ENCODE results near the gene BFAR. TPM values are rescaled to one million over a fixed set of nuclear protein-coding genes. Genes with fewer than 3 reads are reported as not detected.
"Not testable (repeated sequence)": the region's sequence is repeated elsewhere in the genome, so short reads cannot be mapped to it uniquely, and the experiment has no call there.

Gene BFAR
- polyA plus RNA-seq, 1 donor (not counting 4 experiments of a cell fraction or from before 2014, with no cell fraction given), result 92.3 TPM

DNA sequence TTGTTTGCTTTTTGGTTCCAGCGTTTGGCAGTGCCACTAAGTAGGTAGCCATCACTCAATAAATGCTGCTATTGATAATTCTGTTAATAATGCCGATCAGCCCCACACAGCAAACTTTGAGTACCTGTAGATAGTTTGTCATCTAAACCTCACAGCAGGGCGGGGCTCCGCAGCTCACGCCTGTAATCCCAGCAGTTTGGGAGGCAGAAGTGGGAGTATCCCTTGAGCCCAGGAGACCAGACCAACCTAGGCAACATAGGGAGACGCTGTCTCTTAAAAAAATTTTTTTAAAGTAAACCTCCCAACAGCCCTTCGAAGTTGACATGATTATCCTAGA lies 1.6 kb downstream of the BFAR start:
- FAIRE-seq (no peak), DNase-seq (ENCODE audit: low read depth, low spot score) (no peak)
- TF ChIP-seq EZH2 (IDR thresholded peaks at IDR 0.05; ENCODE audit: low read length), result no peak
- TF ChIP-seq, protein P1, sequence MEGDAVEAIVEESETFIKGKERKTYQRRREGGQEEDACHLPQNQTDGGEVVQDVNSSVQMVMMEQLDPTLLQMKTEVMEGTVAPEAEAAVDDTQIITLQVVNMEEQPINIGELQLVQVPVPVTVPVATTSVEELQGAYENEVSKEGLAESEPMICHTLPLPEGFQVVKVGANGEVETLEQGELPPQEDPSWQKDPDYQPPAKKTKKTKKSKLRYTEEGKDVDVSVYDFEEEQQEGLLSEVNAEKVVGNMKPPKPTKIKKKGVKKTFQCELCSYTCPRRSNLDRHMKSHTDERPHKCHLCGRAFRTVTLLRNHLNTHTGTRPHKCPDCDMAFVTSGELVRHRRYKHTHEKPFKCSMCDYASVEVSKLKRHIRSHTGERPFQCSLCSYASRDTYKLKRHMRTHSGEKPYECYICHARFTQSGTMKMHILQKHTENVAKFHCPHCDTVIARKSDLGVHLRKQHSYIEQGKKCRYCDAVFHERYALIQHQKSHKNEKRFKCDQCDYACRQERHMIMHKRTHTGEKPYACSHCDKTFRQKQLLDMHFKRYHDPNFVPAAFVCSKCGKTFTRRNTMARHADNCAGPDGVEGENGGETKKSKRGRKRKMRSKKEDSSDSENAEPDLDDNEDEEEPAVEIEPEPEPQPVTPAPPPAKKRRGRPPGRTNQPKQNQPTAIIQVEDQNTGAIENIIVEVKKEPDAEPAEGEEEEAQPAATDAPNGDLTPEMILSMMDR (optimal IDR thresholded peaks at IDR 0.05 in 1 of 3, IDR thresholded peaks at IDR 0.05 in 1 of 3, conservative IDR thresholded peaks at IDR 0.05 in 1 of 3; ENCODE audit: extremely low read depth in 1 of 3, insufficient read depth in 2 of 3, low read length in 3 of 3), result no peak
- no peaks in the 10 kb centered on the region for H3K9me3 ChIP-seq (ENCODE audit: control insufficient read depth, low read depth, low read length)
- peak overlapping the region; percentile 99 for H3K9ac ChIP-seq (ENCODE audit: control insufficient read depth, extremely low read depth, insufficient read depth, low read length)
- peak overlapping the region; percentile 97 for H3K27ac ChIP-seq (ENCODE audit: control insufficient read depth, insufficient read depth, low read length)
- no peak overlapping the region for H2AFZ ChIP-seq (ENCODE audit: control insufficient read depth, low read length)
- H3K4me1 ChIP-seq (ENCODE audit: control insufficient read depth, extremely low read depth, insufficient read depth, low read length), result peaks cover 40% of the 10 kb centered on the region
- H3K79me2 ChIP-seq (ENCODE audit: control insufficient read depth, insufficient read depth, low read length), result peaks cover 64% of the 10 kb centered on the region
- H3K27me3 ChIP-seq (ENCODE audit: control insufficient read depth, extremely low read depth, insufficient read depth, low read length), result no peaks in the 10 kb centered on the region
- peaks cover 9 to 15% of the 10 kb centered on the region in 2 experiments for H3K36me3 ChIP-seq (ENCODE audit: control insufficient read depth in 2 of 2, extremely low read depth in 1 of 2, insufficient read depth in 2 of 2, low read length in 2 of 2)
- dilution Hi-C loops (cut with MboI; ENCODE audit: extremely low pct_ligation_motif_present, low sequenced_read_pairs), result no loop called here
- H4K20me1 ChIP-seq (ENCODE audit: control insufficient read depth, extremely low read depth, insufficient read depth, low read length), result no peaks in the 10 kb centered on the region
- peak overlapping the region; percentile 95 to 96 (median 95) for H3K4me3 ChIP-seq (ENCODE audit: control insufficient read depth in 2 of 3, extremely low read depth in 1 of 3, insufficient read depth in 2 of 3, low read depth in 1 of 3, low read length in 3 of 3)
- peak overlapping the region; percentile 92 for H3K4me2 ChIP-seq (ENCODE audit: control insufficient read depth, extremely low read depth, insufficient read depth, low read depth, low read length)
- no peaks in the 10 kb centered on the region for H3K9me1 ChIP-seq (ENCODE audit: control insufficient read depth, extremely low read depth, insufficient read depth, low read length)

DNA sequence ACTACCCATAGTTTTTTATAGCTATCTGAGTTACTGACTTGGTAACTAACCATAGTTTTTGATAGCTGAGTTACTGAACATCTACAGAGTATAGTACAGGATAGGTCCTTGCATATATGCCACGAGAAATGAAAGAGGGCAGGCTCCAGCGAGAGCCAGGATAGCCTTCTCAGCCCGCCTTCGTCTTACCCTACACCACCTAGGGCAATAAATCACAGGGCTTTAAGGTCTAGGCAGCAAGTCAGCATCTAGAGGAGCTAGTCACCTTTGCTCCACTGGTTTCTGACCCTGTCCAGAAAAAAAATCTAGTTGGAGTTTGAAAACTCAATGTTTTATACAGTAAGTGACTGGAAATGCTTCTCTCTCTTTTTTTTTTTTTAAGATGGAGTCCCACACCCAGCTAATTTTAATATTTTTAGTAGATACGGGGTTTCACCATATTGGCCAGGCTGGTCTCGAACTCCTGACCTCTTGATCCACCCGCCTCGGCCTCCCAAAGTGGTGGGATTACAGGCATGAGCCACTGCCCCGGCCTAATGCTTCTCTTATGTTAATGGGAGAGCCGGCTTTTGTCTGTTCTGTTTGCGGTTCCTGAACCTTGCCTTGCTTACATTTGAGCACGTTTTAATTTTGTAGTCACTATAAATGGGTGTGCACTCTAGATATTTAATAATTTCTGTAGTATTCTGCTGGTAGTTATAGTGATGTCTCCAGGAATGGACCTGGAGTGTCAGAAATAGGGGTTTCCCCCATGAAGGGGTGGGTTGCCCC lies 2.8 kb downstream of the BFAR start:
- Histone ChIP-seq H3K27me3 (ENCODE audit: control insufficient read depth, extremely low read depth, insufficient read depth, low read length) (no peaks in the 10 kb centered on the region), H3K9me3 (ENCODE audit: control insufficient read depth, low read depth, low read length) (no peaks in the 10 kb centered on the region), H4K20me1 (ENCODE audit: control insufficient read depth, extremely low read depth, insufficient read depth, low read length) (no peaks in the 10 kb centered on the region), H3K36me3 (ENCODE audit: control insufficient read depth in 2 of 2, extremely low read depth in 1 of 2, insufficient read depth in 2 of 2, low read length in 2 of 2) (peaks cover 11 to 15% of the 10 kb centered on the region in 2 experiments), H2AFZ (ENCODE audit: control insufficient read depth, low read length) (no peak overlapping the region), H3K9me1 (ENCODE audit: control insufficient read depth, extremely low read depth, insufficient read depth, low read length) (no peaks in the 10 kb centered on the region), H3K9ac (ENCODE audit: control insufficient read depth, extremely low read depth, insufficient read depth, low read length) (peak overlapping the region; percentile 62), H3K27ac (ENCODE audit: control insufficient read depth, insufficient read depth, low read length) (peak overlapping the region; percentile 97), H3K4me2 (ENCODE audit: control insufficient read depth, extremely low read depth, insufficient read depth, low read depth, low read length) (peak overlapping the region; percentile 55), H3K79me2 (ENCODE audit: control insufficient read depth, insufficient read depth, low read length) (peaks cover 69% of the 10 kb centered on the region), H3K4me3 (ENCODE audit: control insufficient read depth in 2 of 3, extremely low read depth in 1 of 3, insufficient read depth in 2 of 3, low read depth in 1 of 3, low read length in 3 of 3) (no peak overlapping the region), H3K4me1 (ENCODE audit: control insufficient read depth, extremely low read depth, insufficient read depth, low read length) (peaks cover 43% of the 10 kb centered on the region)
- FAIRE-seq, result no peak
- TF ChIP-seq EZH2 (IDR thresholded peaks at IDR 0.05; ENCODE audit: low read length), result no peak
- TF ChIP-seq, protein P1 (optimal IDR thresholded peaks at IDR 0.05 in 1 of 3, IDR thresholded peaks at IDR 0.05 in 1 of 3, conservative IDR thresholded peaks at IDR 0.05 in 1 of 3; ENCODE audit: extremely low read depth in 1 of 3, insufficient read depth in 2 of 3, low read length in 3 of 3), result no peak
- no peak for DNase-seq (ENCODE audit: low read depth, low spot score)
- dilution Hi-C loops (cut with MboI; ENCODE audit: extremely low pct_ligation_motif_present, low sequenced_read_pairs), result no loop called here

DNA sequence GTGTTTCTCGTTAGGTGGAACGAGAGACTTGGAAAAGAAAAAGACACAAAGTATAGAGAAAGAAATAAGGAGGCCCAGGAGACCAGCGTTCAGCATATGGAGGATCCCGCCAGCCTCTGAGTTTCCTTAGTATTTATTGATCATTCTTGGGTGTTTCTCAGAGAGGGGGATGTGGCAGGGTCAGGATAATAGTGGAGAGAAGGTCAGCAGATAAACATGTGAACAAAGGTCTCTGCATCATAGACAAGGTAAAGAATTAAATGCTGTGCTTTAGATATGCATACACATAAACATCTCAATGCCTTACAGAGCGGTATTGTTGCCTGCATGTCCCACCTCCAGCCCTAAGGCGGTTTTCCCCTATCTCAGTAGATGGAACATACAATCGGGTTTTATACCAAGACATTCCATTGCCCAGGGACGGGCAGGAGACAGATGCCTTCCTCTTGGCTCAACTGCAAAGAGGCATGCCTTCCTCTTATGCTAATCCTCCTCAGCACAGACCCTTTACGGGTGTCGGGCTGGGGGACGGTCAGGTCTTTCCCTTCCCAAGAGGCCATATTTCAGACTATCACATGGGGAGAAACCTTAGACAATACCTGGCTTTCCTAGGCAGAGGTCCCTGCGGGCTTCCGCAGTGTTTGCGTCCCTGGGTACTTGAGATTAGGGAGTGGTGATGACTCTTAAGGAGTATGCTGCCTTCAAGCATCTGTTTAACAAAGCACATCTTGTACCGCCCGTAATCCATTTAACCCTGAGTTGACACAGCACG lies 3.6 kb downstream of the BFAR start:
- H3K27ac ChIP-seq (ENCODE audit: control insufficient read depth, insufficient read depth, low read length), result peak overlapping the region; percentile 97
- peaks cover 76% of the 10 kb centered on the region for H3K79me2 ChIP-seq (ENCODE audit: control insufficient read depth, insufficient read depth, low read length)
- H3K27me3 ChIP-seq (ENCODE audit: control insufficient read depth, extremely low read depth, insufficient read depth, low read length); H2AFZ ChIP-seq (ENCODE audit: control insufficient read depth, low read length); dilution Hi-C loops (cut with MboI; ENCODE audit: extremely low pct_ligation_motif_present, low sequenced_read_pairs); H3K4me3 ChIP-seq (ENCODE audit: control insufficient read depth in 2 of 3, extremely low read depth in 1 of 3, insufficient read depth in 2 of 3, low read depth in 1 of 3, low read length in 3 of 3); H3K9me1 ChIP-seq (ENCODE audit: control insufficient read depth, extremely low read depth, insufficient read depth, low read length); H3K9me3 ChIP-seq (ENCODE audit: control insufficient read depth, low read depth, low read length); FAIRE-seq; H4K20me1 ChIP-seq (ENCODE audit: control insufficient read depth, extremely low read depth, insufficient read depth, low read length); DNase-seq (ENCODE audit: low read depth, low spot score): not testable (repeated sequence)
- peak overlapping the region; percentile 62 for H3K9ac ChIP-seq (ENCODE audit: control insufficient read depth, extremely low read depth, insufficient read depth, low read length)
- peaks cover 50% of the 10 kb centered on the region for H3K4me1 ChIP-seq (ENCODE audit: control insufficient read depth, extremely low read depth, insufficient read depth, low read length)
- peaks cover 11 to 15% of the 10 kb centered on the region in 2 experiments for H3K36me3 ChIP-seq (ENCODE audit: control insufficient read depth in 2 of 2, extremely low read depth in 1 of 2, insufficient read depth in 2 of 2, low read length in 2 of 2)
- peak overlapping the region; percentile 55 for H3K4me2 ChIP-seq (ENCODE audit: control insufficient read depth, extremely low read depth, insufficient read depth, low read depth, low read length)
